ENCODE measurements around the gene PSG1.
"Not testable (repeated sequence)": the region's sequence is repeated elsewhere in the genome, so short reads cannot be mapped to it uniquely, and the experiment has no call there.

PSG1 gene

DNA sequence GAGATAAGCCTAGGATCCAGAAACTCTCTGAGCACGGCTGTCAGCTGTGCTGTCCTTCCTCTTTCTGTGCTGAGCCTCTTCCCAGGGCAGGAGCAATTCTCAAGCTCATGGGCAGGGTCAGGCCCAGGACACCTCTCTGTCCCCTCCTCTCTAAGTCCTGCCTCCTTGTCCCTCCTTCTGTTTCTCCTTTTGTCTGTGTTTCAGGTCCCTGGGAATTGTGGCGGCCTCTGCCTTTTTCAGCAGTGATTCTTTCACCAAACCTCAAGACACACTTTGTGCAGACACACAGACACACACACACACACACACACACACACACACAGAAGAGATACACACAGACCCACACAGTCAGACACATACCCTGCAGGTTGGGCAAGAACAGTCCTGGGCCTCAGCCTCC is at the start of gene PSG1:
Gene PSG1 (minus strand): TSS at position 101 of the 400 bp plus-strand sequence. CDS start 132 bp downstream, outside the sequence.
- no peak for DNase-seq

DNA sequence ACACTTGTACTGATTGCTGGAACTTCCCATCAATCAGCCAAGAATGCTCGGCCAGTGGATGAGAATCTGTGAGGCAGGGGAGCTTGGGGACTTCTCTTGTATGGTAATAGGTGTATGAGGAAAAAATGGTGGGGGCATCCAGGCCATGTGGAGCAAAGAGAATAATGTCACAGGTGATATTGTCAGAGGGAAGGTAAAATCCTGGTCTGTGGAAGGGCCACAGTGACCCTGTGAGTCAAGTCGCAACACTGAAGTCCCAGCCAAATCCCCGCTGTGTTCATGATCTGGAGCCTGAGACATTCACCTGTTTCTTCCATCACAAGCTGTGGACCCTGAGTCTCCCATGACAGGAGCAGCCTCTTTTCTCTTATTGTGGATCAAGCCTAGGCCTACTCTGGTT is 49.4 kb upstream of the PSG1 start:
- no peak for DNase-seq

DNA sequence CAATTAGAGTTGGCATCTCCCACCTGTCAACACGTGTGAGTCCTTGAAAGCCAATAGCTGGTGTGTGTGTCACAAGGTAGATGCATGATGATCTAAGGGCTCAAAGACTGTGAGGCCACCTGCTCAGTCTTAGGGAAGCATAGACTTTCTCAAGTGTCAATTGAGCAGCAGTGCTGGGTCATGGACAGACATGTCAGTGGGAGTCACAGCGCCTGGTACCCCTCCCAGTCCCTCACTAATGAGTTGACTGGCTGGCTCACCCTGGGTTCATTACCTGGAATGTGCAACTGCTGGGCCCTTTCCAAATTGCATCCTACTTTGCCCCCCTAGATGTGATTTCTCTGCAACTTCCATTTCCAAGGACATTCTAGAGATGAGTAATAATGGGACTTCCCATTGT is 47.3 kb upstream of the PSG1 start:
- no peak for DNase-seq

DNA sequence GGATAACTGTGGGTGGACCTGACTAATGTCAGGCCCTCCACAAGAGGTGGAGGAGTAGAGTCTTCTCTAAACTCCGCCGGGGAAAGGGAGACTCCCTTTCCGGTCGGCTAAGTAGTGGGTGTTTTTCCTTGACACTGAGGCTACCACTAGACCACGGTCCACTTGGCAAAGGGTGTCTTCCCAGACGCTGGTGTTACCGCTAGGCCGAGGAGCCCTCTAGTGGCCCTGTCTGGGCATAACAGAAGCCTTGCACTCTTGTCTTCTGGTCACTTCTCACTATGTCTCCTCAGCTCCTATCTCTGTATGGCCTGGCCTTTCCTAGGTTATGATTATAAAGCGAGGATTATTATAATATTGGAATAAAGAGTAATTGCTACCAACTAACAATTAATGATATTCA is 43.6 kb upstream of the PSG1 start:
- DNase-seq, result peak; percentile 17

DNA sequence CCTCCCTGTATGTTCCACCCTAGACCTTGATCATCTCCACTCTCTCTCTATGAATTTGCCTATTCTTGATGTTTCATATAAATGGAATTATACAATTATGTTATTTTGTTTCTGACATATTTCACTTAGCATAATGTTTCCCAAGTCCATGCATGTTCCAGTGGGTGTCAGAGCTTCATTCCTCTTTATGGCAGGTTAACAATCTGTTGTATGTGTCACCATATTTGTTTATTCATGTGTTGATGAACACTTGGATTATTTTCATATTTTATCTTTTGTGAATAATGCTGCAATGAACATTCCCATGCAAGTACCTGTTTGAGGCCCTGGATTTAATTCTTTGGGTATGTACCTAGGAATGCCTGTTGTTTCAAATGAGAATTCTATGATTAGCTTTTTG is 41.5 kb upstream of the PSG1 start:
- DNase-seq, result not testable (repeated sequence)

DNA sequence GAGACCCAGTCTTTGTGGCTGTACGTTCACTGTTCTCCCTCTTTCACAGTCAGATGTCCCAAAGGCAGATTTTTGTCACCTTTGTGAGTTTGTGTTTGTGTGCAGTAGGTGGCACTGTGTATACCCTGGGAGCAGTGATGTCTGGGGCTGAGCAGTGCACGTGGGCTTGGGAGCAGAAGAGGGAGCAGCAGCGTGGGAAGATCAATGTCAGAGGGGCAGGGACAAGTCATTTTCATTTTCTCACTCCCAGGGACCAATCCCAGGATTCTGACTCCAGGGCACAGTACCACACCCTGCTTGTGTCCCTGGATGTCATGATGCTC is 40.2 kb upstream of the PSG1 start:
- DNase-seq, result no peak

DNA sequence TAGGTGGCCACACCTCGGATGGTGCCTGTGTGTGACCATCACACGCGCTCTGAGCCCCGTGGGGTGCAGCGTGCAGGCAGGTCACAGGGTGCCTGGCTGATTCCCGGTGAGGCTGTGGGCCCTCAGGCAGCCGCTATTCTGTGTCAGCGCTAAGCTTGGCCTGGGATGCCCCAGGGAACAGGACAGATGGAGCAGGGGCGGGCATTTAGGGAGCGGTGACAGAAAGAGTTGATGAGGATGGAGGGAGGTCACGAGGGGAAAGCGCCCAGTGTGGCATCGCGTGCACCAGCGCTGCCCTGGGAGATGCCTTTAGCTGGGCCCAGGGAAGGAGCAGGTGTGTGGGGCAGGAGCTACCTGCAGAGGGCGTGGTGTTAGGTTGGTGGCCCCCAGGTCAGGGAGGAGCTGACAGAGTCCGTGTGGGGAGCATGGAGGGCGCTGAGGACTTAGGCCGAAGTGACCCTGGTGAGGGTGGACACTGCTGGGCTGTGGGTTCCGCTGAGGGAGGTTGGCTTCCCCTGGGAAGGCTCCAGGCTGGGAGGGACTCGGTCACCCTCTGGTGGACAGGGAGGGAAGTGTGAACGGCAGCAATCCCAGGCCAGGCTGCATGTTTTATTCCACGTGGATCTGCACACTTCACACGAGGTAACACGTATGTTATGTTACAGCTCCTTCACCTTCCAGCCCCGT is 39.7 kb upstream of the PSG1 start:
- not testable (repeated sequence) for DNase-seq

DNA sequence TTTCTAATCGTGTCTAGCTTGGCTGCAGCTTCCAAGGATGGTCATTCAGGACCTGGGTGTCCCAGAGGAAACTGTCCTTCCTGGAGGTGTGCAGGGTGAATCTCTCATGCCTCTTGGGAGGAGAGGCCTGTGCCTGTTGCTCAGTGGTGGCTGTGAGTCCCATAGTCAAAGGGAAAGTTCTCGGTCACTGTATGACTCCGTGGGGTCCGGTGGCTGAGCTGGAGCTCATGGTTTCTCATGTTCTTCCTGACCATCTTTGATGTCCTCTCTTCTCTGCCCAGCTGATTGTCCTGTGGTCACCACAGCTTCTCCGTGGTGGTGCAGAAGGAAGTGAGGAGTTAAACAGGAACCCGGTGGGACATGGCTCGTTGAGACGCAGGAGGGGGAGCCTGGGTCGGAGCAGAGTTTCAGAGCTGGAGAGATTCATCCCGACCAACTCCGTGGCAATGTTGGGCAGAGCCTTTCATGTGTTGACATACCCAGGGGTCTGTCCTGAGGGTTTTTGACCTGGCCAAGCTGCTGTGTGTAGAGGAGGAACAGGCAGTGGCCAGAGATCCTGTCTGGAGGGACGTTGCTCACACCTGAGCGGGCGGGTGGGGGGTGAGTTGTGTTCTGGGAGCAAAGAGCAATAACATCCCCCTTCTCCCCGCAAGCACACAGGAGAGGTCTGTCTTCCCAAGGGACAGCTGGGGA is 39.0 kb upstream of the PSG1 start:
- DNase-seq, result not testable (repeated sequence)

DNA sequence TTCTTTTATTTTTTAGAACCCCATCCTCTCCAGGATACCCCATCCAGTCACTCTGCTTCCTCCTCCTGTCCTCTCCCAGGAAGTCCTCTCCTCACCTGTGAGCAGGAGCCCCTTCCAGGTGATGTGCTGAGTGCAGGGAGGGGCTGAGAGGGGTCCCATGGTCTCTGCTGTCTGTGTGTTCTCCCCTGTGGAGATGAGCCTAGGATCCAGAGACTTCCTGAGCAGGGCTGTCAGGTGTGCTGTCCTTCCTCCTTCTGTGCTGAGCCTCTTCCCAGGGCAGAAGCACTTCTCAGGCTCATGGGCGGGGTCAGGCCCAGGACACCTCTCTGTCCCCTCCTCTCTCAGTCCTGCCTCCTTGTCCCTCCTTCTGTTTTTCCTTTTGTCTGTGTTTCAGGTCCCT is 38.1 kb upstream of the PSG1 start, which contains the start of gene PSG6:
Gene PSG6 (minus strand): TSS at position 261 of the 400 bp plus-strand sequence. CDS start 102 bp downstream, at position 159.
- DNase-seq, result not testable (repeated sequence)

DNA sequence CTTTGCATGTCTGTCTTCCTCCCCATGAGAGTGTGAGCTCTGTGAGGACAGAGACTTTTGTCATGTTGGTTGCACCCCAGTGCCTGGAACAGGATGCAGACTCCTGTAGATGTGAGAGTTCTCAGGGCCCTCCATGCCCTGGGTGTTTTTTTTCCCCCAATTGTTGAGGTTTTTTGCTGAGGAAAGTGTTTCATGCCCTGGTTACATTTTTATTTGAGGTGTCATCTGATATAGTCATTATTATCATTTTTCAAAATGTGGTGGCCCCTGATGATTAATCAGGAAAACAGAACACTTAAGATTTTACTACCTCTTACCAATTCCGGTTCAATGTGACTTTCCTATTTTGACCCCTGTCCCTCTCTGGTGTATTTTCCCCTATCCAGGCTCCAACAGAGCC is 37.4 kb upstream of the PSG1 start:
- DNase-seq, result not testable (repeated sequence)

DNA sequence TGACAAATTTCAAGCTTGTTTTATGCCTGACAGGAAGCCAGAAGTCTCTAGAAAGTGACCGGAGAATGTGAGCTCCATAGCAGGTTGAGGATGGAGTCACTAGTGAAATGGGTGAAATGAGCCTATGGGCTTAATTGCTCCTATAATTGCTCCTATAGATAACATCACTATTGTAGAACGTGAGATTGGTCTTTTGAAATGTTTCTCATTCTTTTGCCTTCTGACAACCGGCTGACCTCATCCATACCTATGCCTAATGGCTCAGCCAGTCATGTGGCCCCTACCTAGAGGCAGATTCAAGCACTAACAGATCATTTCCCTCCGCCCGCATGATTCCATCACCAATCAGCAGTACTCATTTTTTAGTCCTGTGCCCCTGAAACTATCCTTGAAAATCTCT is 34.0 kb upstream of the PSG1 start:
- DNase-seq, result not testable (repeated sequence)

DNA sequence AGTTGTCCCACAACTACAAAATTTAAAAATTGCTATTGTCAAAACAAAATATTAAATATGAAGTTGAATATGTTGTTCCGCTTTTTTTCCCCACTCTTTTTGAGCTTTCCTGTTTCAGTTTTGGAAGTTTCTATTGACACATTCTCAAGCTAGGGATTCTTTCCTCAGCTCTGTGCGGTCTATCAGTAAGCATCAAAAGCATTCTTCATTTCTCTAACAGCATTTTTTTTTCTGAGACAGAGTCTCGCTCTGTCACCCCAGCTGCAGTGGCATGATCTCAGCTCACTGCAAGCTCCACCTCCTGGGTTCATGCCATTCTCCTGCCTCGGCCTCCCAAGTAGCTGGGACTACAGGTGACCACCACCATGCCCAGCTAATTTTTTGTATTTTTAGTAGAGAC is 33.4 kb upstream of the PSG1 start:
- DNase-seq, result not testable (repeated sequence)

DNA sequence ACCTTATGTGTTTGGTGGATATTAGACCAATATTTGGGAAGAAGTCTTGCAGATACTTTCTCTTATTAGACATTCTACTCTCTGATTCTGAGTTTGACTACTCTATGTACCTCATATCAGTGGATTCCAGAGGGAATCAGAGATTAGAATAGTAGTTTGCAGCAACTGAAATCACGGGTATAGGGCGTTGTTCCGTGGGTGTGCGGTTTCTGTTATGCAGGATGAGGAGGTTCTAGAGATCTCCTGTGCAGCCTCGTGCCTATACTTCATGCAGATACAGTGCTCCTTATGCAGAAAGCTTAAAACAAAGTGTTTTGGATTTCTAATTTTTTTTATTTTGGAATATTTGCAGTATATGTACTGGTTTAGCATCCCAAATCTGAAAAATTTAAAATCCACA is 32.2 kb upstream of the PSG1 start:
- not testable (repeated sequence) for DNase-seq

DNA sequence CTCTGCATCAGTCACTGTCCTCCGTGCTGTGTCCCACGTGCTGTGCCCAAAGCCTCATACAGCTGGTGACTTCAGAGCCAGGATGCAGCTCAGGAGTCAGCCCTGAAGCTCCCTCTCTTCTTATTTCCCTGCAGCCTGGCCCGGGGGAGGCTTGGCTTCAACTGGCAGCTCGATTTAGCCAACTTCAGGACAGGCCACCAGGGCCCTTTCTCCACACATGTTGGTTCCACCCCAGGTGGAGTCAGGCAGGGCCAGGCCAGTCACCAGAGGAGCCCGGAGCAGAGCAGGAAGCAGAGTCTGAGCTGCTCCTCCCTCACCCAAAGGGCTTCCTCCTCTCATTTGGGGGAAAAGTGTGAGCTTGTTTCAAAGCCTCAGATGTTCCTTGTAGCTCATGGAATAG is 26.6 kb upstream of the PSG1 start:
- not testable (repeated sequence) for DNase-seq

DNA sequence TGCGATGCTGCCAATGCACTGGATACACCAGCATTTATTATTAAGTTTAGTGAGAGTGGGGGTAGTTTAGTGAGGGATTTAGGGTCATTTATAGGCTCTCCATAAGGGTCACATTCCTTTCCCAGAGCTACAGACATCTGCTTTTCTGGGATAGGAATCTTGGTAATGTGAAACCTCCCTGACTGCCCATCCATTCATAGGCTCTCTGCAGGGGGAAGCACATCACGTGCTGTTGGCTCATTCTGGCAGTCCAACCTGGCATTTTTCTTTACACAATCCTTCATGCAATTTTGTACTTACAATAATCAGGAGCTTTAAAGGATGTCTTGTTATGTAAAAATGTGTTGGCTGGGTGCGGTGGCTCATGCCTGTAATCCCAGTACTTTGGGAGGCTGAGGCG is 21.0 kb upstream of the PSG1 start:
- DNase-seq, result not testable (repeated sequence)

DNA sequence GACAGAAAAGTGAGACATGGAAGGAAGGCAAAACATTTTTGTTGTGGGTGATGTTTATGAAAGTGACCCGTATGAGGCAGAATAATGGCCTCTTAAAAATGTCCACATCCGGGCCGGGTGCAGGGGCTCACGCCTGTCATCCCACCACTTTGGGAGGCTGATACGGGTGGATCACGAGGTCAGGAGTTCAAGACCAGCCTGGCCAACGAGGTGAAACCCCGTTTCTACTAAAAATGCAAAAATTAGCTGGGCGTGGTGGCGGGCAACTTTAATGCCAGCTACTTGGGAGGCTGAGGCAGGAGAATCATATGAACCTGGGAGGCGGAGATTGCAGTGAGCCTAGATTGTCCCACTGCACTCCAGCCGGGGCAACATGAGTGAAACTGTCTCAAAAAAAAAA is 20.2 kb upstream of the PSG1 start:
- not testable (repeated sequence) for DNase-seq

DNA sequence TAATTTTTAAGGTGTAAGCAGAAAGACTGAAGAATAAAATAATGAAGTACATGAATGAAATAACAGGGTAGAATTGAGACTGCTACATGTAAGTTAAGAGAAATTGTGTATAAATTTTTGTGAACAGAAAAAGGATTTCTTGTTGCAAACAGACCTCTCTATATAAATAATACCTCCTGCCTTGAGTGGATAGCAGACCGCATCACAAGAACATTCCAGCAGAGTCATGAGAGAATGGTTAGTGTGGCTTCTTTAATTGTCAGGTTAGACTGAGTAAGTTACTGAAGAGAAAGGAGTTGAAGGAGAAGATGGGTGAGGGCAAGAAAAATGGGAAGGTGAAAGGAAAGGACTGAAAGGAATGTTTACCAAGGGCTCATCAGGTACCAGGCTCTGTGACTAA is 19.6 kb upstream of the PSG1 start:
- DNase-seq, result not testable (repeated sequence)

DNA sequence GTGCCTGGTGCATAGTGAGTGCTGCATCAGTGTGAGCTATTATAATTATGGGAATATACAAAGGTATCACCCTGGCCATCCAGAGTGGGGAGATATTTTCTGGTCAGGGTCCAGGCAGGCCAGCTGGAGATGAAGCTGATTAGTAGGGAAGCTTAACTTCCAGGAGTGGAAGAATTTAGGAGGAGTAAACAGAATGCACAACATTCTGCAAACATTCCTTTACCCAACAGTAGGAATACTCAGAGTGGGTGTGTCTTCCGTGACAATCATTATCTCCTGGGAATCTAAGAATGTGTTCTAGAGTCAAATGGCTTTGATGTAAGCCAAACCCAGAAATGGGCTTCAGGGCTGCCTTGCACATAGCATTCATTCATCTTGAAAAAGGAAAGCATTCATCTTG is 19.1 kb upstream of the PSG1 start:
- not testable (repeated sequence) for DNase-seq

DNA sequence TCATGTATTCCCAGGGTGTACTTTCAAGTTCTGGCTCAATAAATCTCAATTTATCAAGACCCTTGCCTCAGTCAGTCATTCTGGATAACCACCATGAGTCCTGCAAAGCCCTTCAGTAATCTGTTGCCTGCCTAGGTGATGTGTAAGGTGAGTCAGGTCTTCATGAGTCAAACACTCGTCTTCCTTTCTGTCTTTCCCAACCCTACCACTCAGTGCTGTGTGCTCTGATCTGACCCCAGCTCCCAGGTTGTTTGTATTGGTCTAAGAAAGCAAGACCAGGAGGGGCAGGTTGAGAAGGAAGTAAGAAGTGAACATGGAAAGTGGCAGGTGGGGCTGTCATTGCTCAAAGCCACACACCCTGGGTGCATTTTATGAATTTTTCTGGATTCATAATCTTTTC is 18.2 kb upstream of the PSG1 start:
- not testable (repeated sequence) for DNase-seq

DNA sequence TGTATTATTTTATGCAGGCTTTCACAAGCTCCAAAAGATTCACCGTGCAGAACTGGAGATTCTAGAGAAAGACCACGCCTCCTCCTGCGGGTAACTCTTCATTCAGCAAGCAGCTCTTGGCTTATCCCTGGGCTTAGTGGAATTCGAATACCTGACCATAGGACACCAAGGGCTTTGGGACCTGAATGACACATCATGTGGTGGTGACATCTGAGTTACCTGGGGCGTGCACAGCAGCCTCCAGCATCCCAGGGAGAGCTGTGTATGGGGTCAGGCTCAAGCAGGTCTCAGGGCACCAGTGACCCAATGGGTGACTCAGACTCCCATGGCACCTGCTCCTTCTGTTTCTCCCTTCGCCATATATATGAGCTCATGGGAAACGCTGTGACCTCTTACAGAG is 10.9 kb upstream of the PSG1 start:
- DNase-seq, result not testable (repeated sequence)

DNA sequence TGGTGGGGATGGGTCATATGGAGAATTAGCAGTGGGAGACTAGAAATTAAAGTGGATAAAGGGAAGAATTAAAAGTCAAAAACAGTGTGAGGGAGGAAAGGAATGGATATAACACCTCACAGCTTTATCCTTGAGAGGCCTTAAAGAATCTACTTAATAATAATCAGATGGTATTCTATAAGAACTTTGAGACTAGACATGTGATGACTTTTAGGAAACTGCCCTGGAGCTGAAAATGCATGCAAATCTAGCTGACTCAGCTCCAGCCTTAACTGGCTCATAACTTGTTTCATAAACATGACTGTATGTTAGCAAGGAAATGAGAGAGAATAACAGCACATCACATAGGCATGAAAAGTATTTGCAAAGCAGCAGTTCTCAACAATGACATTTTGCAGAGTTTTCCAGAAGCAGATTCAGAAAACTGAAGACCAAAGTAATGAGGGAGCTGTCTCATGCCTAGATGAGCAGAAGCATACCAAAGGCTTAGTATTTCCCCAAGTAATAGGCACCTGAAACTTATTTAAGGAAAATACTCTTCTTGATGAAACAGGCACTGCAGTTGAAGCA is 8.4 kb upstream of the PSG1 start:
- DNase-seq, result not testable (repeated sequence)

DNA sequence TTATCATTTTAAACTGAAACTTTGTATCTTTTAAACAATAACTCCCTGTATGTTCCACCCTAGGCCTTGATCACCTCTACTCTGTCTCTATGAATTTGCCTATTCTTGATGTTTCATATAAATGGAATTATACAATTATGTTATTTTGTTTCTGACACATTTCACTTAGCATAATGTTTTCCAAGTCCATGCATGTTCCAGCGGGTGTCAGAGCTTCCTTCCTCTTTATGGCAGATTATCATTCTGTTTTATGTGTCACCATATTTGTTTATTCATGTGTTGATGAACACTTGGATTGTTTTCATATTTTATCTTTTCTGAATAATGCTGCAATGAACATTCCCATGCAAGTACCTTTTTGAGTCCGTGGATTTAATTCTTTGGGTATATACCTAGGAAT is 3.2 kb upstream of the PSG1 start:
- not testable (repeated sequence) for DNase-seq

DNA sequence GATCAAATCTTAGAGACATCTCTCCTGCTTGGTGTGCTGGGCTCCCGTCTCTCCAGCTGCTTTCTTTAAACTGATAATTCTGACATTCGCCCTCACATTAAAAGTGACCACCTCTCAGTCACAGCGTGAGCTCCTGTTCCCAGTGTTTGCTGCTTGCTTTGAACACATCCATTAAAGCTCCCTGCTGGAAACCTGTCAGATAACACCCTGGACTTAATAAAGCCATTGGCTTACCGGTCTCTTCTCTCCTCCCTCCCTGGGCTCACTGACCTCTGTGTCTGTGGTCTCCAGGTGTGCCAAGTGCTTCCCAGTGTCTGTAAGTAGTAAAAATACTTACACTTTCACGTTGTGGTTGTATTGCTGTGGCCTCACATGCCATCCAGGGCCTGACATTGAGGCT is 2.5 kb upstream of the PSG1 start:
- not testable (repeated sequence) for DNase-seq

DNA sequence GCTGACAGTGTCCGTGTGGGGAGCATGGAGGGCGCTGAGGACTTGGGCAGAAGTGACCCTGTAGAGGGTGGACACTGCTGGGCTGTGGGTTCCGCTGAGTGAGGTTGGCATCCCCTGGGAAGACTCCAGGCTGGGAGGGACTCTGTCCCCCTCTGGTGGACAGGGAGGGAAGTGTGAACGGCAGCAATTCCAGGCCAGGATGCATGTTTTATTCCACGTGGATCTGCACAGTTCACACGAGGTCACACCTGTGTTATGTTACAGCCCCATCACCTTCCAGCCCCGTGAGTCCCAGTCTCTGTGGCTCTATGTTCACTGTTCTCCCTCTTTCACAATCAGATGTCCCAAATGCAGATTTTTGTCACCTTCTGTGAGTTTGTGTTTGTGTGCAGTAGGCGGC is 1.8 kb upstream of the PSG1 start:
- not testable (repeated sequence) for DNase-seq

Data from activated naive CD4-positive, alpha-beta T cell treated with anti-CD3 and anti-CD28 coated beads, Interleukin-2, amount 50 U/mL, for 16 hours (primary cell).